Cardiac muscle cell (in vitro differentiated cells and primary cell): ENCODE data around the gene MYO1B. TPM values are rescaled to one million over a fixed set of nuclear protein-coding genes. Genes with fewer than 3 reads are reported as not detected.

Experiments
- DNase-seq, 2 donors: peaks; one replicate each; pipeline versions ENCODE4 v3.0.0 to v3.0.0-alpha.2; 2010 to 2017; ENCODE audit warnings: low read depth in 1 of 2, low spot score in 1 of 2
- H3K27ac ChIP-seq: fragments of 200-600 bp; sonication (generic); 2 replicates; pipeline ENCODE4 v1.5.1; 2016
- H3K27me3 ChIP-seq: fragments of 200-600 bp; sonication (generic); 2 replicates; pipeline ENCODE4 v1.6.0; 2016; ENCODE audit warnings: control low read depth
- H3K36me3 ChIP-seq: fragments of 200-600 bp; sonication (generic); 2 replicates; pipeline ENCODE4 v1.5.1; 2016; ENCODE audit warnings: control low read depth
- H3K4me1 ChIP-seq: fragments of 200-600 bp; sonication (generic); 2 replicates; pipeline ENCODE4 v1.8.1; 2017; ENCODE audit warnings: low read depth, mild to moderate bottlenecking, mixed run types
- H3K4me3 ChIP-seq: fragments of 200-600 bp; sonication (generic); 2 replicates; pipeline ENCODE4 v1.5.1; 2016; ENCODE audit warnings: mild to moderate bottlenecking
- H3K9me3 ChIP-seq: fragments of 200-600 bp; sonication (generic); 2 replicates; pipeline ENCODE4 v1.5.1; 2017; ENCODE audit warnings: low read depth, mild to moderate bottlenecking, control low read depth
- polyA plus RNA-seq: library from polyadenylated mRNA; unstranded; fragments of >200 nt; fragmentation: Nextera tagmentation; extraction: Ambion mirVana; gene quantifications from 2 replicates; pipeline ENCODE4 v1.2.1, GENCODE V29; 2016
- total RNA-seq: library from RNA; depleted of rRNA; stranded (reverse); fragments of >200 nt; gene quantifications from 2 replicates; pipeline ENCODE4 v1.2.3, GENCODE V29; 2016
- TF ChIP-seq, protein P1 (sequence below): IDR thresholded peaks from 2 replicates; pipeline ENCODE4 v1.5.1; 2012; ENCODE audit warnings: low read depth, mild to moderate bottlenecking, low read length

The MYO1B gene
- total and polyA plus RNA-seq, 2 experiments from 2014 or later, result 33.1 to 44.5 TPM

DNA sequence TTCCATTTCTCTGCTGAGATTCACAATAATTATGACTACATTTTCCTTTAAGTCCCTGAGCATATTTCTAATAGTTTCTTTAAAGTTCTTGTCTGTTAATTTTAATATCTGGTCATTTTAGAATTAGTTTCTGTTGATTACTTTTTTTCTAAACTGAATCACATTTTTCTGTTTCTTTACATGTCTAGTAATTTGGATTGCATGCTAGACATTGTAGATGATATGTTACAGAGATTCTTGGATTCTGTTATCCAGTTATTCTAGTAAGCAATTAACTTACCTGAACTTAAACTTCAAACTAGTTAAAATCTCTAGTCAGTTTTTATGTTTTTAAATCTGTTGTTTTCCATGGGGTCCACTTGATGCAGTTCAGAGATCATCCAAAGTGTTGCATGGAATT lies 214.0 kb downstream of the MYO1B start:
- TF ChIP-seq, protein P1, sequence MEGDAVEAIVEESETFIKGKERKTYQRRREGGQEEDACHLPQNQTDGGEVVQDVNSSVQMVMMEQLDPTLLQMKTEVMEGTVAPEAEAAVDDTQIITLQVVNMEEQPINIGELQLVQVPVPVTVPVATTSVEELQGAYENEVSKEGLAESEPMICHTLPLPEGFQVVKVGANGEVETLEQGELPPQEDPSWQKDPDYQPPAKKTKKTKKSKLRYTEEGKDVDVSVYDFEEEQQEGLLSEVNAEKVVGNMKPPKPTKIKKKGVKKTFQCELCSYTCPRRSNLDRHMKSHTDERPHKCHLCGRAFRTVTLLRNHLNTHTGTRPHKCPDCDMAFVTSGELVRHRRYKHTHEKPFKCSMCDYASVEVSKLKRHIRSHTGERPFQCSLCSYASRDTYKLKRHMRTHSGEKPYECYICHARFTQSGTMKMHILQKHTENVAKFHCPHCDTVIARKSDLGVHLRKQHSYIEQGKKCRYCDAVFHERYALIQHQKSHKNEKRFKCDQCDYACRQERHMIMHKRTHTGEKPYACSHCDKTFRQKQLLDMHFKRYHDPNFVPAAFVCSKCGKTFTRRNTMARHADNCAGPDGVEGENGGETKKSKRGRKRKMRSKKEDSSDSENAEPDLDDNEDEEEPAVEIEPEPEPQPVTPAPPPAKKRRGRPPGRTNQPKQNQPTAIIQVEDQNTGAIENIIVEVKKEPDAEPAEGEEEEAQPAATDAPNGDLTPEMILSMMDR, result no peak
- H3K4me3 ChIP-seq, result no peak overlapping the region

GRCh38 chr2:191462370-191462769 lies 217.2 kb downstream of the MYO1B start:
- TF ChIP-seq, protein P1, result no peak
- Histone ChIP-seq H3K27ac (no peak overlapping the region), H3K4me3 (no peak overlapping the region), H3K36me3 (no peaks in the 10 kb centered on the region), H3K9me3 (no peaks in the 10 kb centered on the region), H3K27me3 (no peaks in the 10 kb centered on the region), H3K4me1 (no peaks in the 10 kb centered on the region)
- no peak for DNase-seq

More for the DNA sequence above, 214.0 kb downstream of the MYO1B start:
- H3K27ac ChIP-seq, result no peak overlapping the region
- no peak for DNase-seq
- no peaks in the 10 kb centered on the region for H3K4me1 ChIP-seq
- H3K27me3 ChIP-seq, result no peaks in the 10 kb centered on the region
- H3K36me3 ChIP-seq, result no peaks in the 10 kb centered on the region
- H3K9me3 ChIP-seq, result no peaks in the 10 kb centered on the region

- H3K9me3 ChIP-seq, result no peaks in the 10 kb centered on the region
- DNase-seq, result peak in 1 of 2 donors; percentile 18
- H3K27me3 ChIP-seq, result no peaks in the 10 kb centered on the region
- H3K36me3 ChIP-seq, result no peaks in the 10 kb centered on the region
- H3K4me3 ChIP-seq, result no peak overlapping the region
- TF ChIP-seq, protein P1, result no peak
- H3K4me1 ChIP-seq, result no peaks in the 10 kb centered on the region
- H3K27ac ChIP-seq, result no peak overlapping the region
Observed at GRCh38 chr2:191463790-191464189, 218.6 kb downstream of the MYO1B start.

- no peaks in the 10 kb centered on the region for H3K27me3 ChIP-seq
- H3K36me3 ChIP-seq, result no peaks in the 10 kb centered on the region
- H3K27ac ChIP-seq, result no peak overlapping the region
- no peaks in the 10 kb centered on the region for H3K9me3 ChIP-seq
- TF ChIP-seq, protein P1, result no peak
- H3K4me1 ChIP-seq, result no peaks in the 10 kb centered on the region
- no peak overlapping the region for H3K4me3 ChIP-seq
- DNase-seq, result no peak
Observed at GRCh38 chr2:191465766-191466420, 220.7 kb downstream of the MYO1B start.

DNA sequence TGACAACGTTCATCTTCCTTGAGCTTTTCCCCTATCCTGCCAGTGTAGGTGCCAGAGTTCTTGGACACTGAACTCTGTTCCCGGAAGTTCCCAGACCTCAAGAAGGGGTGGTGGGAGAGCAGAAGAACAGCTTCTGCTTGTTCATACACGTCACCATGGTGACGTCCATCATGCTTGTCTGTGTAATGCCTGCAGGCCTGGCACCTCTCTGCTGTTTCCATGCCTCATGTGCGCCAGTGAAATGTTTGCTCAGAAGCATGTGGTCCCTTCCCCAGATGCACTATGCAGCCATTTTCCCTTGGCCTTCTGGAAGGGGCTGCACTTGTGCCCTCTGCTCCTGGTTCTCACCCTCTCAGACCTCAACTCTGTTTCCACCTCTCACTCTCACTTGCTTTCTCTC lies 221.9 kb downstream of the MYO1B start:
- H3K4me1 ChIP-seq, result no peaks in the 10 kb centered on the region
- TF ChIP-seq, protein P1, result no peak
- no peaks in the 10 kb centered on the region for H3K27me3 ChIP-seq
- H3K4me3 ChIP-seq, result no peak overlapping the region
- no peaks in the 10 kb centered on the region for H3K9me3 ChIP-seq
- no peak for DNase-seq
- H3K27ac ChIP-seq, result no peak overlapping the region
- H3K36me3 ChIP-seq, result no peaks in the 10 kb centered on the region

DNA sequence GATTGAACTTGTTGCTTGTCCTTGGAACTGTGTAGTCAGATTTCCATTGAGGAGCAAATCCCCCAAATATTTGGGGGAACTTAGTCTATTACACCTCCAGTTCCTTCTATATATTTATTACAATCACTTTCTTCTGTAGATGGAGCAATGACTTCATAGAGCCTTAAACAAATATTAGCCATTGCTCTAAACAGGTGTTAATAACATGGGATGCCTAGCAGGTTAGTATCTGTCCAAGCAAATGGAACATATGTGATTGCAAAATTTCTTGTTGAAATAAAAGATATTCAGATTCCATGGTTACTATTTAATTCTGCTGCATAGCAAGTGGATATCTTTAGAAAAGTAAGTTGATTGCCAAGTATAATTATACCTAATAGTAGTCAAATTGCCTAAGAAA lies 225.1 kb downstream of the MYO1B start:
- no peak for DNase-seq
- Histone ChIP-seq H3K4me1 (no peaks in the 10 kb centered on the region), H3K4me3 (no peak overlapping the region), H3K9me3 (no peaks in the 10 kb centered on the region), H3K36me3 (no peaks in the 10 kb centered on the region), H3K27me3 (no peaks in the 10 kb centered on the region), H3K27ac (no peak overlapping the region)
- TF ChIP-seq, protein P1, result no peak
